Stimulated activated naive CD4-positive, alpha-beta T cell (primary cell): ENCODE measurements around the gene OR5I1.
"Not testable (repeated sequence)": the region's sequence is repeated elsewhere in the genome, so short reads cannot be mapped to it uniquely, and the experiment has no call there.

Source experiments
- DNase-seq, 6 experiments: peaks; one replicate each; lab custom pipeline; 2025; lab: John Stamatoyannopoulos, UW

OR5I1 gene

DNA sequence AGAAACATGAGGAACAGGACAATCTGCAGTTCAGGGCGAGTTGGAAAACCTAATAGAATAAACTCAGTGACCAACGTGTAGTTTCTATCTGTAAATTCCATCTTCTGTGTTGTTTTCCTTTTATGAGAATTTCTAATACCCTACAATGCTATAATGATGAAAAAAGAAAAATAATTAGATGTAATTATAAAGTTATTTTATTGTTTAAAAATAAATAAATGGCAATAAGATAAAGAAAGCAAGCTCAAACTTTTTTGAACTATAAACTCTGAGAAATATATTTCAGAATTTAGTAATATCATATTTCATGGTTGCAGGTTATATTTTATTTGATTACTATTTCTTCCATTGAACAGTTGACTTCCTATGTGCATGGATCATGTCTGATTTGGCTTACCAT lies at the start of gene OR5I1:
OR5I1 (minus strand) TSS at position 101 of the 400 bp plus-strand sequence; CDS start at position 101, 0 bp downstream.
- DNase-seq: no peak

DNA sequence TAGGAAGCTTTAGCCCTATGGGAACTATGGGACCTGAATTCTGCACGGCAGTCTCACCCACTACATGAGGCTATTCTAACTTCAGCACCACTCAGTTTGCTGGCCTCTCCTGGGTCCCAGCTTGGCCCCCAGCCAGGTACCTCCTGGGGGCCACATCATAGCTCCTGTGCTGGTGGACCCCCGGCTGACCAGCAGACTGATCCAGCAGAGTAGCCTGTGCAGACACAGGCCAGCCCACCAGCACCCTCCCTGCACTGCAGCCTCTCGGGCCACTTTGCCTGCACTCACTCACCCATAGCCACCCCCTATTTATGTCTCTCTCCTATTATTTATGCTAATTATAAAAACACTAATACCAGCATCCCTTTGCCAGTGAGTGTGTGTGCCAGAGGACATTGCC lies 34.7 kb upstream of the OR5I1 start:
- DNase-seq: no peak

DNA sequence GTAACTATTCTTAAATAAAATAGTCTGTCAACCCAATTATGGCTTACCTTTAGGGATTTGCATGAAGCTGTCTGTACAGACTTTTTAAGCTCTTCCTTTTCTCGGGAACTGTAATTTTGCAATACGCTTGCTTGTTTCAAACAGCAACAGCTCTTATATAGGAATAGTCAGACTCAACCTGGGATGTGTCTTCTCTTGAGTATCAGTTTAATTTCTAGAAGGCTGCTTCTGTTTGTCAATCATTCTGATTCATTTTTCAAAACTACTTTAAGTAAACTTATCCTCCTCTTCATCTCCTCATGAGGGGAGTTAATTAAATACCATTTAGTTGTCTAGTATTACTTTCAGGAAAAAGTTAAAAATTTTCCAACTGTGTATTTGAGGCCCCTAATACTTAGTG lies 33.6 kb upstream of the OR5I1 start, which contains the start of gene OR10AG1:
OR10AG1 (minus strand) TSS at position 101 of the 400 bp plus-strand sequence; CDS start at position 63, 38 bp downstream.
- no peak for DNase-seq

DNA sequence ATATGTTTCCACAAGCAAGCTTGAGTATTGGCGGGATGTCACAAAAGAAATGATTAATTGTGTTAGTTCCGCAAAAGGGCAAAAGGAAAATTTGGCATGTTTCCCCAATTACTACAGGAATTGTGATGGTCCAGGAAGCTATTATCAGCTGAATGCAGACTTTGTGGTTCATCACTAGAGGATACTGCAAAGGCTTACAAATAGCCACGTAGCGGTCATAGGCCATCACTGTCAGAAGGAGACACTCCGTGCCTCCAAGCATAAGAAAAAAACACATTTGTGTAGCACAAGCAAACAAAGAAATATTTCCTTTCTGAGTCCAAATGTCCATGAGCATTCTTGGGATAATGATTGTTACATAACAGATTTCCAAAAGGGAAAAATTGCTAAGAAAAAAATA lies 31.7 kb upstream of the OR5I1 start:
- no peak for DNase-seq

- DNase-seq: no peak
These were observed 30.2 kb upstream of the OR5I1 start for GRCh38 chr11:55966391-55966790.

GRCh38 chr11:55956521-55956920 lies 20.3 kb upstream of the OR5I1 start:
- DNase-seq: no peak

DNA sequence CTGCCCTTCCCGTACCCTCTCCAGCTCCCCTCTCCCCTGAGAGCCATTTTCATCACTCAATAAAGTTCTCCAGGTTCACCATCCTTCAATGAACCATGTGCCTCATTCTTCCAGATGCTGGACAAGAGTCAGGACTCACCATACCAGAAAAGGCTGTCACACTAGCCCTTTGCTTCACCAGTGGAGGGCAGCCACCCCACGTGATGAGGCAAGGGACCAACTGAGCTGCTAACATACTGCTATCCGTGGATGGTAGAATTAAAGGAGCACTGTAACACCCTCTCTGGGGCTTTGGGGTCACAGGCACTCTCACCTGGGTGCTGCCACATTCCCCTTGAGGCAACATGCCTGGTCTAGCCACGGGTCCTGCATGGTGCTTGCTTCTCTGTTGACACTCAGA lies 13.1 kb upstream of the OR5I1 start:
- DNase-seq: no peak

GRCh38 chr11:55942785-55943392 lies 6.7 kb upstream of the OR5I1 start:
- no peak for DNase-seq

- no peak for DNase-seq
These were observed 15.7 kb downstream of the OR5I1 start for GRCh38 chr11:55920537-55920936.

DNA sequence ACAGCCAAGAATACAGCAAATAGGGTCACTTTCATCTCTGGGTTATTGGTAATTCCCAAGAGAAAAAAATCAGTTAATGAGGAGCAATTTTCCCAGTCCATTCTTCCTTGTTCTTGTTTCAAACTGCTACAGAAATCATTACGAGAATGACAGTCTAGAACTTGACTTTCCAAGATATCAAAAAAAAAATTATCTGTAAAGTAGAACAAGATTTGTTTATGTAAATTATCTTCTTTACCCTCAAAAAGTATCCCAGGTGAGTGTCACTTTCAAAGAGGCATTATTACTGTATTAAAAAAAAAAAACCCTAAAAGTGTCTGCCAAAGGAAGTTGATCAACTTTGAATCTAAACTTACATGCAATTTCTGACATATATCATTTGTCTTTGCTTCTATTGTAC lies 21.7 kb downstream of the OR5I1 start, which contains the start of gene OR5W2:
OR5W2 (minus strand) TSS at position 101 of the 400 bp plus-strand sequence; CDS start at position 101, 0 bp downstream.
- no peak for DNase-seq

DNA sequence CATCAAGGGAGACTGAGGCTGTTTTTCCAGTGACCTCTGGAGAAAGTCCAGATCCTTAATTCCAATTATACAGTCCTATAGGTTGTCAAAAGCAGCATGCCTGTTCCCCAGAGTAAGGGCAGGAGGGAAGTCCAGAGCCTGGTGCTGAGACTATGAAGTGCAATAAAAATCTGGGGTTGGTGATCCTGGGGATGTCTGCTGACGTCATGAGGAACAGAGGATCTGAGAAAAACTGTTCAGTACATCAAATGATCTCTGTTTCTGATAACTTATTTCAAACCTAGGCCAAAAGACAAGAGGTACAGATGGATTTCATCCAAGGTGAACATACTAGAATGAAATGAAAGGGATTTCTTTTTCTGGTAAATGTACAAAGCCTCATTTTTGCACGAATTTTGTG lies 33.9 kb downstream of the OR5I1 start:
- no peak for DNase-seq

DNA sequence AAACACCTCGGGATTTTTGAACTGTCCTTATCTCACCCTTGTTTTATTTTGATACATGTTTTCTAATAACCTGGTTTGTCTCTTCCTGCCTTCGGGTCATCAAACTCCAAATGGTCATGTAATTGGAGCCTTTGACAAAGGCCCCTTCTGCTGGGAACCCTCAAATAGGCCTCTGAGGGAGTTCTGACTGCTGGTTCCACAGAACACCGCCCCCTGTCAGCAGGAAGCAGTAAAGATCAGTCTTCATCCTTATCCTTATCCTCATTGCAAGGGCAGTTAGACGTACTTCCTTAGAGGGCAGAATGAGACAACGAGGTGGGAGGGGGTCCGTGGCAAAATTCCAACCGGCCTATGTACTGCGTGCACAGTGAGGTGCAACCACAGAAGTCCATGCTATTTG lies 41.0 kb downstream of the OR5I1 start:
- DNase-seq: no peak

DNA sequence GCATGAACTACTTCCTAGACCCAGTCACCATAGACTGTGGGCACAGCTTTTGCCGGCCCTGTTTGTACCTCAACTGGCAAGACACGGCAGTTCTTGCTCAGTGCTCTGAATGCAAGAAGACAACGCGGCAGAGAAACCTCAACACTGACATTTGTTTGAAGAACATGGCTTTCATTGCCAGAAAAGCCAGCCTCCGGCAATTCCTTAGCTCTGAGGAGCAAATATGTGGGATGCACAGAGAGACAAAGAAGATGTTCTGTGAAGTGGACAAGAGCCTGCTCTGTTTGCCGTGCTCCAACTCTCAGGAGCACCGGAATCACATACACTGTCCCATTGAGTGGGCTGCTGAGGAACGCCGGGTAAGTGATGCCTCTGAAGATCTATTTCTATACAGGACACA lies 50.7 kb downstream of the OR5I1 start:
- DNase-seq: not testable (repeated sequence)
